Esophagus (tissue), 2 donors: ENCODE results near the gene BMERB1. TPM values are rescaled to one million over a fixed set of nuclear protein-coding genes. Genes with fewer than 3 reads are reported as not detected.

Experiments
- H3K27ac ChIP-seq, 2 donors: one replicate each; pipeline ENCODE4 v1.5.1; 2013; ENCODE audit warnings: low read depth in 2 of 2, mild to moderate bottlenecking in 2 of 2, inconsistent platforms in 1 of 2, low read length in 1 of 2, moderate library complexity in 1 of 2
- H3K27me3 ChIP-seq, 2 donors: one replicate each; pipeline ENCODE4 v1.6.1; 2013; ENCODE audit warnings: low read length in 2 of 2, control low read depth in 1 of 2, mild to moderate bottlenecking in 1 of 2; ENCODE audit not compliant: insufficient read depth in 2 of 2, control insufficient read depth in 1 of 2
- H3K36me3 ChIP-seq, 2 donors: one replicate each; pipeline ENCODE4 v1.6.1; 2013; ENCODE audit warnings: low read length in 1 of 2; ENCODE audit not compliant: control insufficient read depth in 2 of 2, insufficient read depth in 2 of 2
- H3K4me1 ChIP-seq, 2 donors: one replicate each; pipeline ENCODE4 v1.6.1; 2013; ENCODE audit warnings: low read length in 1 of 2; ENCODE audit not compliant: control insufficient read depth in 2 of 2, insufficient read depth in 2 of 2
- H3K4me3 ChIP-seq, 2 donors: one replicate each; pipeline ENCODE4 v1.5.1; 2013; ENCODE audit warnings: low read length in 2 of 2, mild to moderate bottlenecking in 2 of 2, low read depth in 1 of 2, moderate library complexity in 1 of 2
- H3K9me3 ChIP-seq, 2 donors: one replicate each; pipeline ENCODE4 v1.6.1; 2013; ENCODE audit warnings: mild to moderate bottlenecking in 2 of 2, low read depth in 1 of 2, low read length in 1 of 2, moderate library complexity in 1 of 2; ENCODE audit not compliant: control insufficient read depth in 2 of 2, insufficient read depth in 1 of 2
- WGBS, 2 donors: extraction: QIAGEN DNeasy Blood & Tissue Kit; methylation state at CpG; one replicate each; pipeline ENCODE4 v1.1.7; 2013; 5-methylcytosine and 5-hydroxymethylcytosine counted together
- polyA plus RNA-seq, 2 donors: library from polyadenylated mRNA; stranded (reverse); fragments of 200-250 nt; gene quantifications; one replicate each; pipeline ENCODE4 v1.2.3, GENCODE V29; 2013
- donor health status: healthy with polysubstance abuse.
- donor health status: Bipolar disorder and iron deficiency.

BMERB1 gene
- polyA plus RNA-seq, 2 donors, result 2.4 to 9.5 TPM

- Histone ChIP-seq H3K27me3 (no peaks in the 10 kb centered on the region), H3K4me3 (no peak overlapping the region), H3K27ac (no peak overlapping the region), H3K9me3 (peaks cover 3 to 6% of the 10 kb centered on the region in 2 donors), H3K4me1 (peaks cover 0 to 2% of the 10 kb centered on the region in 2 donors), H3K36me3 (no peaks in the 10 kb centered on the region)
- 89 to 93% methylated on average over 1 of the region's 1 CpG for WGBS, 2 donors
Observed at GRCh38 chr16:15585956-15586355, 151.6 kb downstream of the BMERB1 start.

- peaks cover 0 to 2% of the 10 kb centered on the region in 2 donors for H3K4me1 ChIP-seq
- peaks cover 3 to 6% of the 10 kb centered on the region in 2 donors for H3K9me3 ChIP-seq
- no peaks in the 10 kb centered on the region for H3K36me3 ChIP-seq
- 97% methylated on average over 12 of the region's 12 CpGs for WGBS, 2 donors
- H3K4me3 ChIP-seq, result no peak overlapping the region
- H3K27me3 ChIP-seq, result no peaks in the 10 kb centered on the region
- no peak overlapping the region for H3K27ac ChIP-seq
Observed at GRCh38 chr16:15586716-15587115, 152.3 kb downstream of the BMERB1 start.

- H3K4me3 ChIP-seq, result no peak overlapping the region
- H3K4me1 ChIP-seq, result peaks cover 2% of the 10 kb centered on the region in 2 donors
- WGBS, 2 donors, result 96 to 97% methylated on average over 17 of the region's 17 CpGs
- H3K9me3 ChIP-seq, result peaks cover 3 to 6% of the 10 kb centered on the region in 2 donors
- H3K27ac ChIP-seq, result no peak overlapping the region
- H3K36me3 ChIP-seq, result no peaks in the 10 kb centered on the region
- H3K27me3 ChIP-seq, result no peaks in the 10 kb centered on the region
Observed at GRCh38 chr16:15587152-15587825, 152.9 kb downstream of the BMERB1 start.

GRCh38 chr16:15592324-15592723 lies 157.9 kb downstream of the BMERB1 start:
- Histone ChIP-seq H3K9me3 (no peaks in the 10 kb centered on the region), H3K4me1 (peaks cover 2 to 5% of the 10 kb centered on the region in 2 donors), H3K4me3 (no peak overlapping the region), H3K27me3 (no peaks in the 10 kb centered on the region), H3K36me3 (peaks cover 3% of the 10 kb centered on the region in 2 donors), H3K27ac (peak overlapping the region; percentile 20 to 81)
- WGBS, 2 donors, result 52 to 54% methylated on average over 9 of the region's 9 CpGs

- H3K36me3 ChIP-seq, result peaks cover 12% of the 10 kb centered on the region in 2 donors
- 94 to 95% methylated on average over 9 of the region's 9 CpGs for WGBS, 2 donors
- H3K4me3 ChIP-seq, result no peak overlapping the region
- H3K4me1 ChIP-seq, result peaks cover 2 to 5% of the 10 kb centered on the region in 2 donors
- no peaks in the 10 kb centered on the region for H3K27me3 ChIP-seq
- no peak overlapping the region for H3K27ac ChIP-seq
- no peaks in the 10 kb centered on the region for H3K9me3 ChIP-seq
Observed at GRCh38 chr16:15593235-15593634, 158.8 kb downstream of the BMERB1 start.

GRCh38 chr16:15594711-15595320 lies 160.4 kb downstream of the BMERB1 start:
- Histone ChIP-seq H3K4me3 (no peak overlapping the region), H3K9me3 (no peaks in the 10 kb centered on the region), H3K36me3 (peaks cover 17 to 26% of the 10 kb centered on the region in 2 donors), H3K4me1 (peaks cover 2 to 5% of the 10 kb centered on the region in 2 donors), H3K27ac (no peak overlapping the region), H3K27me3 (no peaks in the 10 kb centered on the region)
- WGBS, 2 donors, result 76 to 77% methylated on average over 6 of the region's 6 CpGs

GRCh38 chr16:15597135-15597534 lies 162.7 kb downstream of the BMERB1 start:
- Histone ChIP-seq H3K4me3 (no peak overlapping the region), H3K36me3 (peaks cover 33 to 39% of the 10 kb centered on the region in 2 donors), H3K9me3 (no peaks in the 10 kb centered on the region), H3K27me3 (no peaks in the 10 kb centered on the region), H3K4me1 (peaks cover 0 to 5% of the 10 kb centered on the region in 2 donors), H3K27ac (no peak overlapping the region)
- 76 to 80% methylated on average over 6 of the region's 6 CpGs for WGBS, 2 donors

GRCh38 chr16:15597822-15598647 lies 163.6 kb downstream of the BMERB1 start:
- no peaks in the 10 kb centered on the region for H3K4me1 ChIP-seq
- 88 to 91% methylated on average over 15 of the region's 15 CpGs for WGBS, 2 donors
- no peaks in the 10 kb centered on the region for H3K27me3 ChIP-seq
- no peak overlapping the region for H3K27ac ChIP-seq
- H3K9me3 ChIP-seq, result no peaks in the 10 kb centered on the region
- no peak overlapping the region for H3K4me3 ChIP-seq
- peaks cover 36 to 39% of the 10 kb centered on the region in 2 donors for H3K36me3 ChIP-seq

GRCh38 chr16:15598648-15599190 lies 164.3 kb downstream of the BMERB1 start:
- peaks cover 38 to 40% of the 10 kb centered on the region in 2 donors for H3K36me3 ChIP-seq
- 89% methylated on average over 17 of the region's 17 CpGs for WGBS, 2 donors
- H3K27ac ChIP-seq, result no peak overlapping the region
- no peaks in the 10 kb centered on the region for H3K9me3 ChIP-seq
- H3K27me3 ChIP-seq, result no peaks in the 10 kb centered on the region
- H3K4me3 ChIP-seq, result no peak overlapping the region
- H3K4me1 ChIP-seq, result no peaks in the 10 kb centered on the region
